Panc1 (cell line): ENCODE data around the gene MACROD2.

Experiments
- CTCF ChIP-seq: fragments of 450-650 bp; IDR thresholded peaks from 2 replicates; pipeline ENCODE4 v1.5.1; 2017; ENCODE audit warnings: mild to moderate bottlenecking
- REST ChIP-seq, 2 experiments: IDR thresholded peaks; 2 replicates each; pipeline ENCODE4 v1.6.1; 2011 to 2012; ENCODE audit warnings: low read depth in 2 of 2, control low read depth in 1 of 2, low read length in 1 of 2, mild to moderate bottlenecking in 1 of 2, moderate library complexity in 1 of 2; ENCODE audit not compliant: insufficient read depth in 1 of 2

- TF ChIP-seq CTCF (no peak), REST (IDR thresholded peaks at IDR 0.05; ENCODE audit: insufficient read depth in 1 of 2, low read depth in 2 of 2, low read length in 1 of 2) (no peak)
These were observed 2053.6 kb downstream of the MACROD2 start for GRCh38 chr20:16048876-16049275.
